SK-N-SH (cell line): ENCODE results near the gene MIER1. TPM values are rescaled to one million over a fixed set of nuclear protein-coding genes. Genes with fewer than 3 reads are reported as not detected.

Experiments
- CTCF ChIA-PET: fragments of 300-600, 350-600 bp; formaldehyde crosslinking; extraction: SDS; loops from one replicate; lab custom pipeline; 2021; lab: Yijun Ruan, JAX
- POLR2A ChIA-PET: fragments of 350-600 bp; sonication (Branson Sonifier 250); formaldehyde crosslinking; extraction: SDS; loops from one replicate; lab custom pipeline; 2020; ENCODE audit warnings: antibody characterized with exemption, inconsistent platforms; lab: Yijun Ruan, JAX
- DNase-seq: peaks from one replicate; pipeline ENCODE4 v3.0.0; 2012
- H2AFZ ChIP-seq: fragments of 200-600 bp; sonication (generic); 2 replicates; pipeline ENCODE4 v1.8.1; 2016; ENCODE audit warnings: antibody characterized with exemption, mild to moderate bottlenecking, low read depth
- H3F3A ChIP-seq: fragments of 200-600 bp; sonication (generic); replicated peaks from 2 replicates; pipeline ENCODE3; 2016; ENCODE audit warnings: antibody characterized with exemption, mild to moderate bottlenecking; ENCODE audit not compliant: insufficient read depth
- H3K27ac ChIP-seq, 2 experiments: fragments of 200-500 bp in 1 of 2; fragments of 200-600 bp in 1 of 2; sonication (Bioruptor generic) in 1 of 2; sonication (generic), shearing (Covaris generic) in 1 of 2; 2 replicates each; pipeline versions ENCODE4 v1.5.1 to v1.6.1; 2014 to 2016; ENCODE audit warnings: low read depth in 2 of 2, inconsistent platforms in 1 of 2, low read length in 1 of 2, mild to moderate bottlenecking in 1 of 2, mixed read lengths in 1 of 2
- H3K27me3 ChIP-seq: fragments of 200-600 bp; sonication (generic), shearing (Covaris generic); 2 replicates; pipeline ENCODE4 v1.6.1; 2016; ENCODE audit warnings: mixed run types; ENCODE audit not compliant: insufficient read depth
- H3K36me3 ChIP-seq, 2 experiments: fragments of 200-500 bp in 1 of 2; fragments of 200-600 bp in 1 of 2; sonication (Bioruptor generic) in 1 of 2; sonication (generic) in 1 of 2; replicated peaks in 1 of 2; 2 replicates each; pipeline versions ENCODE3 to v1.5.1; 2014 to 2016; ENCODE audit warnings: low read length in 1 of 2, mild to moderate bottlenecking in 1 of 2; ENCODE audit not compliant: insufficient read depth in 2 of 2, control insufficient read depth in 1 of 2
- H3K4me1 ChIP-seq, 2 experiments: fragments of 200-500 bp in 1 of 2; fragments of 200-600 bp in 1 of 2; sonication (Bioruptor generic) in 1 of 2; sonication (generic), shearing (Covaris generic) in 1 of 2; 2 replicates each; pipeline versions ENCODE4 v1.5.1 to v1.6.1; 2014 to 2016; ENCODE audit warnings: low read depth in 1 of 2, low read length in 1 of 2, mixed run types in 1 of 2; ENCODE audit not compliant: insufficient read depth in 2 of 2, control insufficient read depth in 1 of 2
- H3K4me2 ChIP-seq: fragments of 200-600 bp; sonication (generic), shearing (Covaris generic); 2 replicates; pipeline ENCODE4 v1.6.1; 2017; ENCODE audit warnings: mixed run types
- H3K4me3 ChIP-seq, 2 experiments: fragments of 200-500 bp in 1 of 2; fragments of 200-600 bp in 1 of 2; sonication (Bioruptor generic) in 1 of 2; sonication (generic), shearing (Covaris generic) in 1 of 2; 2 replicates each; pipeline versions ENCODE4 v1.5.1 to v1.8.1; 2014 to 2016; ENCODE audit warnings: low read depth in 2 of 2, inconsistent platforms in 1 of 2, low read length in 1 of 2, mild to moderate bottlenecking in 1 of 2, mixed read lengths in 1 of 2, moderate library complexity in 1 of 2
- H3K79me2 ChIP-seq: fragments of 200-600 bp; sonication (generic); 2 replicates; pipeline ENCODE4 v1.8.1; 2017; ENCODE audit warnings: mild to moderate bottlenecking; ENCODE audit not compliant: insufficient read depth
- H3K9ac ChIP-seq: fragments of 200-600 bp; sonication (generic); 2 replicates; pipeline ENCODE4 v1.6.1; 2017; ENCODE audit warnings: mixed run types
- H3K9me2 ChIP-seq: fragments of 200-600 bp; sonication (generic); 2 replicates; pipeline ENCODE4 v1.6.1; 2017; ENCODE audit warnings: mixed run types
- H3K9me3 ChIP-seq: fragments of 200-600 bp; sonication (generic); 2 replicates; pipeline ENCODE4 v1.6.1; 2017; ENCODE audit warnings: mixed run types, mild to moderate bottlenecking, moderate library complexity
- H4K20me1 ChIP-seq: fragments of 200-600 bp; sonication (generic); 2 replicates; pipeline ENCODE4 v1.6.1; 2017; ENCODE audit warnings: mild to moderate bottlenecking, mixed run types; ENCODE audit not compliant: insufficient read depth
- ELF1 ChIP-seq: IDR thresholded peaks from 2 replicates; pipeline ENCODE4 v1.4.0; 2012
- EP300 ChIP-seq, 2 experiments: IDR thresholded peaks; 2 replicates each; pipeline versions ENCODE4 v1.4.0 to v1.6.1; 2012; ENCODE audit warnings: borderline replicate concordance in 1 of 2, low read depth in 1 of 2, low read length in 1 of 2
- EZH2phosphoT487 ChIP-seq: fragments of 200-600 bp; sonication (generic); IDR thresholded peaks from 2 replicates; pipeline ENCODE4 v1.6.1; 2017; ENCODE audit warnings: low read depth, mixed run types, mild to moderate bottlenecking, antibody characterized with exemption, moderate library complexity, borderline replicate concordance
- FOSL2 ChIP-seq: IDR thresholded peaks from 2 replicates; pipeline ENCODE4 v1.4.0; 2012; ENCODE audit warnings: low read depth, mild to moderate bottlenecking, moderate library complexity, borderline replicate concordance
- GABPA ChIP-seq: IDR thresholded peaks from 2 replicates; pipeline ENCODE4 v1.4.0; 2012; ENCODE audit warnings: low read depth, mild to moderate bottlenecking
- JUND ChIP-seq: IDR thresholded peaks from 2 replicates; pipeline ENCODE4 v1.4.0; 2012
- MEF2A ChIP-seq: IDR thresholded peaks from 2 replicates; pipeline ENCODE4 v1.4.0; 2012; ENCODE audit warnings: low read depth, borderline replicate concordance
- POLR2AphosphoS5 ChIP-seq: IDR thresholded peaks from 2 replicates; pipeline ENCODE4 v1.6.1; 2012; ENCODE audit warnings: low read depth, low read length
- RAD21 ChIP-seq: IDR thresholded peaks from 2 replicates; pipeline ENCODE4 v1.6.1; 2012; ENCODE audit warnings: mild to moderate bottlenecking, low read length
- RCOR1 ChIP-seq: fragments of 150-350 bp; IDR thresholded peaks from 2 replicates; pipeline ENCODE4 v1.6.1; 2017; ENCODE audit warnings: antibody characterized with exemption, low read length
- RFX5 ChIP-seq: IDR thresholded peaks from 2 replicates; pipeline ENCODE4 v1.6.1; 2012; ENCODE audit warnings: mild to moderate bottlenecking, improper control_type of control experiment, low read length
- RXRA ChIP-seq: IDR thresholded peaks from 2 replicates; pipeline ENCODE4 v1.4.0; 2012; ENCODE audit warnings: low read depth, mild to moderate bottlenecking, borderline replicate concordance
- TAF1 ChIP-seq: IDR thresholded peaks from 2 replicates; pipeline ENCODE4 v1.6.1; 2012; ENCODE audit warnings: low read depth, mild to moderate bottlenecking, low read length, moderate library complexity, borderline replicate concordance
- TCF12 ChIP-seq: IDR thresholded peaks from 2 replicates; pipeline ENCODE4 v1.4.0; 2012
- TEAD4 ChIP-seq: IDR thresholded peaks from 2 replicates; pipeline ENCODE4 v1.4.0; 2012; ENCODE audit warnings: mild to moderate bottlenecking, borderline replicate concordance; ENCODE audit not compliant: insufficient read depth
- YY1 ChIP-seq: IDR thresholded peaks from 2 replicates; pipeline ENCODE4 v1.4.0; 2012; ENCODE audit warnings: low read depth, mild to moderate bottlenecking
- WGBS: methylation state at CpG from one replicate; pipeline ENCODE4 v1.1.6; 2017; ENCODE audit warnings: low lambda C conversion rate; 5-methylcytosine and 5-hydroxymethylcytosine counted together
- polyA plus RNA-seq, 3 experiments: library from polyadenylated mRNA; depleted of rRNA; stranded (reverse); fragments of >200 nt; gene quantifications; 2 replicates each; pipeline ENCODE4 v1.2.3, GENCODE V29; 2012
- TF ChIP-seq, protein P1 (sequence below): IDR thresholded peaks from 2 replicates; pipeline ENCODE4; 2012
- TF ChIP-seq, protein P2 (sequence below): fragments of 150-350 bp; IDR thresholded peaks from 2 replicates; pipeline ENCODE4 v1.6.1; 2017; ENCODE audit warnings: antibody characterized with exemption, low read length, low read depth, borderline replicate concordance
- TF ChIP-seq, protein P3 (sequence below): fragments of 200-600 bp; sonication (generic); IDR thresholded peaks from 2 replicates; pipeline ENCODE4 v1.6.1; 2017; ENCODE audit warnings: antibody characterized with exemption, mild to moderate bottlenecking, moderate library complexity

The MIER1 gene
- polyA plus RNA-seq, 1 of the 3 experiments (the other 2 are of a cell fraction), result 4.4 TPM

DNA sequence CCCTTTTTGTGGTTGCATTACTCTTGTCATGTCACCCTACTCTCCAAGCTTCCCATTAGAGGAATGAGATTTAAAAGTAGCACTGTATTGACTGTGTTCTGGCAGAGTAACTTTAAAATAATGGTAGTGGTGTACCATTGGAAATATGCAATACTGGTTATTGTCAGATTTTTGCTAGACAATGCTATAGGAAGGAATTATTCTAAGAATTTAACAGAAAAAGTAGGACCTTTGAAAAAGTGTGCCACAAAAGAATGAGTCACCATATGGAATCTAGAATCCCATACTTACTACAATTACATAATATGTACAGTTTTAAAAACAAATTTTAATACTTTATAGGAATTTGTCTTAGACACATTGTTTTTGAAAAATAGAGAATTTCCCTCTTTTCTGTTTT, 13.8 kb downstream of the MIER1 start:
- Histone ChIP-seq H3K9me3 (no peaks in the 10 kb centered on the region), H3K9ac (no peak overlapping the region), H3K9me2 (no peaks in the 10 kb centered on the region), H3K4me1 (peaks cover 3 to 20% of the 10 kb centered on the region in 2 experiments), H3K4me2 (0 out of 2 replicates have a peak overlapping the region, but pooled peaks have one; percentile 24), H3F3A (peaks cover 32% of the 10 kb centered on the region), H4K20me1 (peaks cover 26% of the 10 kb centered on the region; the same call in 1 of the 2 replicates), H2AFZ (no peak overlapping the region), H3K79me2 (peaks cover 99% of the 10 kb centered on the region), H3K4me3 (no peak overlapping the region), H3K36me3 (peaks cover 21 to 28% of the 10 kb centered on the region in 2 experiments), H3K27ac (peak overlapping the region; percentile 39 to 65; a peak in 3 of 4 replicates), H3K27me3 (no peaks in the 10 kb centered on the region)
- DNase-seq, result no peak
- TF ChIP-seq EP300 (IDR thresholded peaks at IDR 0.05; ENCODE audit: borderline replicate concordance in 1 of 2, low read depth in 1 of 2, low read length in 1 of 2) (peak in 1 of 2 experiments; percentile 28; a peak in 1 of 4 replicates), RFX5 (no peak), POLR2AphosphoS5 (no peak), TEAD4 (peak; percentile 60; the same call in 1 of the 2 replicates), JUND (peak; percentile 64), RAD21 (no peak), ELF1 (no peak), EZH2phosphoT487 (no peak), TCF12 (peak; percentile 57), RXRA (no peak), MEF2A (no peak), TAF1 (no peak), FOSL2 (peak; percentile 64; the same call in 1 of the 2 replicates)
- TF ChIP-seq, protein P1, sequence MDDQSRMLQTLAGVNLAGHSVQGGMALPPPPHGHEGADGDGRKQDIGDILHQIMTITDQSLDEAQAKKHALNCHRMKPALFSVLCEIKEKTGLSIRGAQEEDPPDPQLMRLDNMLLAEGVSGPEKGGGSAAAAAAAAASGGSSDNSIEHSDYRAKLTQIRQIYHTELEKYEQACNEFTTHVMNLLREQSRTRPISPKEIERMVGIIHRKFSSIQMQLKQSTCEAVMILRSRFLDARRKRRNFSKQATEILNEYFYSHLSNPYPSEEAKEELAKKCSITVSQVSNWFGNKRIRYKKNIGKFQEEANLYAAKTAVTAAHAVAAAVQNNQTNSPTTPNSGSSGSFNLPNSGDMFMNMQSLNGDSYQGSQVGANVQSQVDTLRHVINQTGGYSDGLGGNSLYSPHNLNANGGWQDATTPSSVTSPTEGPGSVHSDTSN, result no peak
- TF ChIP-seq, protein P2, sequence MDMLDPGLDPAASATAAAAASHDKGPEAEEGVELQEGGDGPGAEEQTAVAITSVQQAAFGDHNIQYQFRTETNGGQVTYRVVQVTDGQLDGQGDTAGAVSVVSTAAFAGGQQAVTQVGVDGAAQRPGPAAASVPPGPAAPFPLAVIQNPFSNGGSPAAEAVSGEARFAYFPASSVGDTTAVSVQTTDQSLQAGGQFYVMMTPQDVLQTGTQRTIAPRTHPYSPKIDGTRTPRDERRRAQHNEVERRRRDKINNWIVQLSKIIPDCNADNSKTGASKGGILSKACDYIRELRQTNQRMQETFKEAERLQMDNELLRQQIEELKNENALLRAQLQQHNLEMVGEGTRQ, result no peak
- POLR2A ChIA-PET, result no interaction called here
- CTCF ChIA-PET, result interaction anchor here (2.5 kb wide), 1 partner anchor 8 kb away, joined by 5 read pairs; no protein-coding TSS in a partner anchor

DNA sequence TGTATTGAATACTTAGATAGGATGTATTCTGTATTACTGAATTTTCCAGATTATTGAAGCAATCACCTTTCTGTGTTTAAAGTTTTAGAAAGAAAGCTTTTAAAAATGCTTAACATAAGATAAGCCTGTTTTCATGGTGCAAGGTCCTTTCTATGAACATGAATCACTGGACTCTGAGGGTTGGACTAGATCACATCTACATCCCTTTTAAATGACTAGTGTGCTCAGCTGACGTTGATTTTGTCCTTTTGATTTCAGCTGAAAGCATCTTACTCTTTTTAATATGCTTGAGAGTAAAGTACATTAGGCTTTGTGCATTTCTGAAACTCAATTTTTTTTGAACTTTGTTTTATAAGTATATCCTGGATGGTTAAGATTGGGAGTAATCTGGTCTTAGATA, 16.2 kb downstream of the MIER1 start:
- no peak for DNase-seq
- Histone ChIP-seq H3K9ac (no peak overlapping the region), H3K36me3 (peaks cover 21 to 26% of the 10 kb centered on the region in 2 experiments), H3K4me2 (no peak overlapping the region), H3K27ac (peak overlapping the region in 1 of 2 experiments; percentile 17; a peak in 2 of 4 replicates), H3K27me3 (no peaks in the 10 kb centered on the region), H2AFZ (no peak overlapping the region), H4K20me1 (peaks cover 18% of the 10 kb centered on the region; the same call in 1 of the 2 replicates), H3K4me3 (no peak overlapping the region), H3K4me1 (peaks cover 2 to 14% of the 10 kb centered on the region in 2 experiments; a peak in 2 of 4 replicates), H3K9me3 (no peaks in the 10 kb centered on the region), H3K9me2 (no peaks in the 10 kb centered on the region), H3K79me2 (peaks cover 95% of the 10 kb centered on the region), H3F3A (peaks cover 41% of the 10 kb centered on the region)
- CTCF ChIA-PET, result no interaction called here
- WGBS, result 79% methylated on average over 1 of the region's 1 CpG
- POLR2A ChIA-PET, result no interaction called here
- TF ChIP-seq YY1, result no peak
- no peak for TF ChIP-seq RCOR1
- TF ChIP-seq TCF12, result no peak
- TF ChIP-seq GABPA, result no peak
- no peak for TF ChIP-seq ELF1
- TF ChIP-seq, protein P2, result no peak
- TF ChIP-seq EP300 (IDR thresholded peaks at IDR 0.05; ENCODE audit: borderline replicate concordance in 1 of 2, low read depth in 1 of 2, low read length in 1 of 2), result no peak
- TF ChIP-seq TEAD4, result no peak
- TF ChIP-seq, protein P3, sequence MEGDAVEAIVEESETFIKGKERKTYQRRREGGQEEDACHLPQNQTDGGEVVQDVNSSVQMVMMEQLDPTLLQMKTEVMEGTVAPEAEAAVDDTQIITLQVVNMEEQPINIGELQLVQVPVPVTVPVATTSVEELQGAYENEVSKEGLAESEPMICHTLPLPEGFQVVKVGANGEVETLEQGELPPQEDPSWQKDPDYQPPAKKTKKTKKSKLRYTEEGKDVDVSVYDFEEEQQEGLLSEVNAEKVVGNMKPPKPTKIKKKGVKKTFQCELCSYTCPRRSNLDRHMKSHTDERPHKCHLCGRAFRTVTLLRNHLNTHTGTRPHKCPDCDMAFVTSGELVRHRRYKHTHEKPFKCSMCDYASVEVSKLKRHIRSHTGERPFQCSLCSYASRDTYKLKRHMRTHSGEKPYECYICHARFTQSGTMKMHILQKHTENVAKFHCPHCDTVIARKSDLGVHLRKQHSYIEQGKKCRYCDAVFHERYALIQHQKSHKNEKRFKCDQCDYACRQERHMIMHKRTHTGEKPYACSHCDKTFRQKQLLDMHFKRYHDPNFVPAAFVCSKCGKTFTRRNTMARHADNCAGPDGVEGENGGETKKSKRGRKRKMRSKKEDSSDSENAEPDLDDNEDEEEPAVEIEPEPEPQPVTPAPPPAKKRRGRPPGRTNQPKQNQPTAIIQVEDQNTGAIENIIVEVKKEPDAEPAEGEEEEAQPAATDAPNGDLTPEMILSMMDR, result no peak
